Adrenal gland (tissue), 12 donors: ENCODE measurements around the gene KSR2. TPM values are rescaled to one million over a fixed set of nuclear protein-coding genes. Genes with fewer than 3 reads are reported as not detected.
"Not testable (repeated sequence)": the region's sequence is repeated elsewhere in the genome, so short reads cannot be mapped to it uniquely, and the experiment has no call there.

Experiments
- DNase-seq, 7 donors: peaks; one replicate each; pipeline ENCODE4 v3.0.0-alpha.2; 2019 to 2020
- H3K27ac ChIP-seq, 5 donors: fragments of 200-600 bp; sonication (generic) in 4 of 5; 1 replicate in 3 of 5; 2 replicates in 2 of 5; pipeline versions ENCODE4 v1.5.1 to v1.8.0; 2016 to 2020; ENCODE audit warnings: mild to moderate bottlenecking in 1 of 5
- H3K27me3 ChIP-seq: fragments of 200-600 bp; 2 replicates; pipeline ENCODE4 v1.8.0; 2021
- H3K36me3 ChIP-seq, 2 donors: fragments of 200-600 bp; replicated peaks in 1 of 2; 1 replicate in 1 of 2; 2 replicates in 1 of 2; pipeline versions ENCODE4 v1.5.1 to v1.8.0; 2018 to 2022
- H3K4me1 ChIP-seq, 2 donors: fragments of 200-600 bp; replicated peaks in 1 of 2; 1 replicate in 1 of 2; 2 replicates in 1 of 2; pipeline versions ENCODE4 v1.5.1 to v1.8.0; 2018 to 2021
- H3K4me3 ChIP-seq, 4 donors: fragments of 200-600 bp; sonication (generic) in 3 of 4; one replicate each; pipeline ENCODE4 v1.5.1; 2016 to 2018
- H3K9me3 ChIP-seq, 3 donors: fragments of 200-600 bp; sonication (generic) in 1 of 3; replicated peaks in 1 of 3; 1 replicate in 2 of 3; 2 replicates in 1 of 3; pipeline versions ENCODE4 v1.5.1 to v1.8.0; 2016 to 2021
- CTCF ChIP-seq, 6 experiments: fragments of 450-650 bp in 4 of 6; fragments of 200-600 bp in 2 of 6; sonication (generic) in 1 of 6; IDR thresholded peaks; 1 replicate in 5 of 6; 2 replicates in 1 of 6; pipeline versions ENCODE4 v1.5.1 to v1.8.0; 2016 to 2021; ENCODE audit warnings: antibody characterized with exemption in 6 of 6, mild to moderate bottlenecking in 2 of 6, moderate library complexity in 1 of 6
- POLR2A ChIP-seq, 2 donors: fragments of 450-650 bp; IDR thresholded peaks; one replicate each; pipeline ENCODE4 v1.6.1; 2017; ENCODE audit warnings: antibody characterized with exemption in 2 of 2, mild to moderate bottlenecking in 2 of 2, moderate library complexity in 1 of 2
- WGBS, 4 donors: extraction: QIAGEN DNeasy Blood & Tissue Kit in 2 of 4; methylation state at CpG; one replicate each; pipeline versions ENCODE4 v1.1.5 to v1.1.7; 2013 to 2017; 5-methylcytosine and 5-hydroxymethylcytosine counted together
- intact Hi-C, 2 donors: fragments of 100-400 bp; cut with DNase I; formaldehyde crosslinking; loops; one replicate each; pipeline versions ENCODE4 v1.14.1 to v1.15.0; 2022 to 2023
- polyA plus RNA-seq, 3 donors: library from polyadenylated mRNA; stranded (reverse); fragments of 200-250 nt in 2 of 3; fragments of 350-450 nt in 1 of 3; fragmentation: Illumina TruSeq in 1 of 3; extraction: RNeasy Lipid Tissue Mini Kit (QIAGEN cat#74804) in 1 of 3; gene quantifications; one replicate each; pipeline ENCODE4 v1.2.3, GENCODE V29; 2013 to 2014
- total RNA-seq, 9 donors: library from RNA; depleted of rRNA in 4 of 9; stranded (reverse); fragments of >200 nt in 4 of 9; fragments of 120-200 nt in 1 of 9; fragmentation: NEBNext Ultra II Directional in 1 of 9; extraction: Animal tissue kit (Norgen Biotek cat#: 25700) in 1 of 9; gene quantifications; one replicate each; pipeline versions ENCODE4 v1.1.0 to v1.2.4, GENCODE V29; 2013 to 2023
- donor health status: healthy with polysubstance abuse.
- donor health status: Bipolar disorder and iron deficiency.
- donor health status: DM: yes; HTN: yes; CAD: no.
- donor health status: DM: no; HTN: no; CAD: no.
- donor health status: DM: no; HTN: no; CAD: no.
- donor health status: DM: yes; HTN: yes; CAD: no.

The KSR2 gene
- total and polyA plus RNA-seq, 12 donors = 0.03 to 2.7 (median 0.84) TPM; not detected in 3

GRCh38 chr12:117857632-117858612 lies 110.9 kb downstream of the KSR2 start:
- H3K27me3 ChIP-seq = no peaks in the 10 kb centered on the region
- peak in 6 of 7 donors; percentile 26 to 67 (median 39) for DNase-seq
- no peak overlapping the region for H3K27ac ChIP-seq
- TF ChIP-seq CTCF (IDR thresholded peaks at IDR 0.05) (peak in 5 of 6 experiments; percentile 30 to 48 (median 37)), POLR2A (IDR thresholded peaks at IDR 0.05) (no peak)
- 65 to 68% (median 66%) methylated on average over 11 to 13 of the region's 13 CpGs for WGBS, 4 donors
- no peaks in the 10 kb centered on the region for H3K9me3 ChIP-seq
- H3K36me3 ChIP-seq = no peaks in the 10 kb centered on the region
- H3K4me1 ChIP-seq = no peaks in the 10 kb centered on the region
- intact Hi-C loops = no loop called here
- no peak overlapping the region for H3K4me3 ChIP-seq

DNA sequence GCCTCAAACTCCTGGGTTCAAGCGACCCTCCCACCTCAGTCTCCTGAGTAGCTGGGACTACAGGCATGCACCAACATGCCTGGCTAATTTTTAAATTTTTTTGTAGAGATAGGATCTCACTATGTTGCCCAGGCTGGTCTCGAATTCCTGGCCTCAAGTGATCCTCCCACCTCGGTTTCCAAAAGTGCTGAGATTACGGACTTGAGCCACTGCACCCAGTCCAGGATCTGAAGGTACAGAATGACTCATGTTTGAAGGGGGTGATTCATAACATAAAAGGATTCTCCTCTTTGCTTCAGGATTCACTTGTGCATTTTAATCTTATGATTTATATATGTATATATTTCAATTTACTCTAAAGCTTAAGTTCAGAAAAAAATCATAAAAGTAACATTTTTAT lies 111.7 kb downstream of the KSR2 start:
- WGBS, 4 donors = 25 to 44% (median 40%) methylated on average over 3 to 4 of the region's 4 CpGs
- H3K36me3 ChIP-seq, H3K27ac ChIP-seq, H3K9me3 ChIP-seq, H3K4me1 ChIP-seq, H3K4me3 ChIP-seq, intact Hi-C loops, H3K27me3 ChIP-seq, DNase-seq: not testable (repeated sequence)

GRCh38 chr12:117855165-117855564 lies 113.6 kb downstream of the KSR2 start:
- no peaks in the 10 kb centered on the region for H3K9me3 ChIP-seq
- H3K27ac ChIP-seq = no peak overlapping the region
- TF ChIP-seq CTCF (IDR thresholded peaks at IDR 0.05) (no peak), POLR2A (IDR thresholded peaks at IDR 0.05) (no peak)
- H3K36me3 ChIP-seq = no peaks in the 10 kb centered on the region
- no peak overlapping the region for H3K4me3 ChIP-seq
- DNase-seq = no peak
- H3K27me3 ChIP-seq = no peaks in the 10 kb centered on the region
- WGBS, 4 donors = 88 to 91% (median 90%) methylated on average over 13 to 19 of the region's 19 CpGs
- no peaks in the 10 kb centered on the region for H3K4me1 ChIP-seq
- intact Hi-C loops = no loop called here

GRCh38 chr12:117854339-117855012 lies 114.3 kb downstream of the KSR2 start:
- H3K4me1 ChIP-seq = no peaks in the 10 kb centered on the region
- 49 to 56% (median 53%) methylated on average over 5 to 6 of the region's 6 CpGs for WGBS, 4 donors
- intact Hi-C loops = no loop called here
- TF ChIP-seq POLR2A (IDR thresholded peaks at IDR 0.05) = no peak
- peak; percentile 14 to 49 (median 30) for TF ChIP-seq CTCF (IDR thresholded peaks at IDR 0.05)
- H3K27me3 ChIP-seq = no peaks in the 10 kb centered on the region
- peak in 4 of 7 donors; percentile 15 to 70 (median 26) for DNase-seq
- no peak overlapping the region for H3K4me3 ChIP-seq
- H3K36me3 ChIP-seq = no peaks in the 10 kb centered on the region
- no peaks in the 10 kb centered on the region for H3K9me3 ChIP-seq
- H3K27ac ChIP-seq = no peak overlapping the region
